ENCODE results near the gene CFAP54.
"Not testable (repeated sequence)": the region's sequence is repeated elsewhere in the genome, so short reads cannot be mapped to it uniquely, and the experiment has no call there.

The CFAP54 gene

DNA sequence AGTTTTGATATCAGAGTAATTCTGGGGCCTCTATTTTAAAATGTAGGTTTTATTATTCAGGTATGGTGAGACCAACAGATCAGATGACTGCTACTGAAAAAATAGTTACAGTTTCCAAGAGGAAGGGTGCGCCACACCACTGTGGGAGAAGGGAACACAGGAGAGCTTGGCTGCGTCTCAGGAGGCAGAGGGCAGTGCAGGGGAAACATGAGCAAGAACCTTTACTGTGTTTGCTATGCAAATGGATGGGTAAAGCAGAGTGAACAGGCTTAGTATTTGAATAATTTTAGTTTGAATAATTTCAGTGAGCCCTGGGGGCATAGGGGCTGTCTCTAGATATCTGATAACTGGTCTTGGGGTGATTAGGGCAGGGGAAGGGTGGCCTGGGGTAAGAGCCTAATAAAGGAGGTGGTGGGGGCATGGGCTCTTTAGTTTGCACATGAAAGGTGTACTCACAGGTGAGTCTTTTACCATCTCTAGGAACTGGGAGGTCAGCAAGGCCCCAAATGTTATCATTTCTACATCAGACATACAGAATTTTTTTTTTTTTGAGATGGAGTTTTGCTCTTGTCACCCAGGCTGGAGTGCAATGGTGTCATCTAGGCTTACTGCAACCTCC, 220.9 kb downstream of the CFAP54 start:
- no peaks in the 10 kb centered on the region for H3K36me3 ChIP-seq (ENCODE audit: insufficient read depth, low read length)
- H2AFZ ChIP-seq (ENCODE audit: low read depth, low read length): no peak overlapping the region
- H3K4me1 ChIP-seq (ENCODE audit: insufficient read depth, low read length): peaks cover 5% of the 10 kb centered on the region
- no peaks in the 10 kb centered on the region for H3K27me3 ChIP-seq (ENCODE audit: insufficient read depth, low read length)
- H3K4me3 ChIP-seq (ENCODE audit: low read length): no peak overlapping the region
- no peaks in the 10 kb centered on the region for H3K9me3 ChIP-seq (ENCODE audit: low read length)

DNA sequence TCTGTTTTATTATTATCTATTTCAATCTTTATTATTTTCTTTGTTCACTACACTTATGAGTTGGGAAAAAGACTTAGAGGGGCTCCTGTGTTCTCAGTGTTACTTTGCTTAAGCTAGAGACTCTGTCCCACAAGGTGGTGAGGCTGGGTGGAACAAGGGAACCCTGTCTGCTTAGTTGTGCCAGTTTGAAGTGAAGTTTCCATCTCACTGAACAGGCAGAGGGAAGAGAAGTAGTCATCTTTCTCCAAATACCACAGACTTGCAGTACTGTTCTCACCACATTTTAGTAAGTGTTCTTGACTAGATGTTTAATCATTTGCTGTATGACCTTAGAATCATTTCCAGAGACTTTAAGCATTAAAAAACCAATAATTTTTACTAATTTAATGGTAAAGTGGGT, 222.0 kb downstream of the CFAP54 start:
- Histone ChIP-seq H2AFZ (ENCODE audit: low read depth, low read length) (no peak overlapping the region), H3K27me3 (ENCODE audit: insufficient read depth, low read length) (no peaks in the 10 kb centered on the region), H3K4me1 (ENCODE audit: insufficient read depth, low read length) (no peaks in the 10 kb centered on the region), H3K4me3 (ENCODE audit: low read length) (no peak overlapping the region), H3K36me3 (ENCODE audit: insufficient read depth, low read length) (no peaks in the 10 kb centered on the region), H3K9me3 (ENCODE audit: low read length) (no peaks in the 10 kb centered on the region)

GRCh38 chr12:96714199-96714598, 224.8 kb downstream of the CFAP54 start:
- Histone ChIP-seq H3K9me3 (ENCODE audit: low read length) (no peaks in the 10 kb centered on the region), H3K4me1 (ENCODE audit: insufficient read depth, low read length) (no peaks in the 10 kb centered on the region), H2AFZ (ENCODE audit: low read depth, low read length) (no peak overlapping the region), H3K36me3 (ENCODE audit: insufficient read depth, low read length) (no peaks in the 10 kb centered on the region), H3K27me3 (ENCODE audit: insufficient read depth, low read length) (no peaks in the 10 kb centered on the region), H3K4me3 (ENCODE audit: low read length) (no peak overlapping the region)

DNA sequence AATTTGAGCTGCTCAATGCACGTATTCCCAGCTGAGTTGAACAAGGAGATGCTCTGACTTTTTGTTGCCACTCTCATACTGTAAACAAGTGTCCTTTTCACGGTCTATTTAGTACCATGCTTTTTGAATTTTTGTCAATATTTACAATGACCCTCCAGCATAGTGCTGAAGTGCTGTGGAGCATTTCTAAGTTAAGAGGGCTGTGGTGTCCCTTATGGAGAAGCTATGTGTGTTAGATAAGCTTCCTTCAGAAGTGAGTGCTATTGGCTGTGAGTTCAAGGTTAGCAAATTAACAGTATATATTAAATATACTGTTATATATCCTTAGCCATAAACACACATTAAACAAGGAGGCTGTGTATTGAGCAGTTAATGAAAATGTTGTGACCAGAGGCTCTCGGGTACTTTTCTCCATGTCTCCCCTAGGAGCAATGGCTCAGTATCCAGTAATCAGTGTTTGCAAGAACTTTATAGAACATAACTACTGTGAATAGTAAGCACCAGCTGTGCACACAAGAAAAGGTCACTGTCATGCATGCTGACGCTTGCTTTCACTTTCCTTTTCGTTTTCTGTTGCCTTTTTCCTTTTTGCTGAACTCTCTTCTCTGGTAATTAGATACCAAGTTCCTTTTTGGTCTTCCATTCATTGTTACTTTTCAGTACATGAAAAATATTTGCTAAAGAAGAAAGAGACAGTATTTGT, 230.4 kb downstream of the CFAP54 start:
- Histone ChIP-seq H3K36me3 (ENCODE audit: insufficient read depth, low read length) (no peaks in the 10 kb centered on the region), H3K4me1 (ENCODE audit: insufficient read depth, low read length) (peaks cover 6% of the 10 kb centered on the region), H2AFZ (ENCODE audit: low read depth, low read length) (no peak overlapping the region), H3K27me3 (ENCODE audit: insufficient read depth, low read length) (no peaks in the 10 kb centered on the region), H3K9me3 (ENCODE audit: low read length) (no peaks in the 10 kb centered on the region), H3K4me3 (ENCODE audit: low read length) (no peak overlapping the region)

GRCh38 chr12:96720363-96720705, 231.0 kb downstream of the CFAP54 start:
- H3K4me3 ChIP-seq (ENCODE audit: low read length): no peak overlapping the region
- H3K36me3 ChIP-seq (ENCODE audit: insufficient read depth, low read length): no peaks in the 10 kb centered on the region
- no peaks in the 10 kb centered on the region for H3K27me3 ChIP-seq (ENCODE audit: insufficient read depth, low read length)
- no peaks in the 10 kb centered on the region for H3K9me3 ChIP-seq (ENCODE audit: low read length)
- no peak overlapping the region for H2AFZ ChIP-seq (ENCODE audit: low read depth, low read length)
- peaks cover 6% of the 10 kb centered on the region for H3K4me1 ChIP-seq (ENCODE audit: insufficient read depth, low read length)

DNA sequence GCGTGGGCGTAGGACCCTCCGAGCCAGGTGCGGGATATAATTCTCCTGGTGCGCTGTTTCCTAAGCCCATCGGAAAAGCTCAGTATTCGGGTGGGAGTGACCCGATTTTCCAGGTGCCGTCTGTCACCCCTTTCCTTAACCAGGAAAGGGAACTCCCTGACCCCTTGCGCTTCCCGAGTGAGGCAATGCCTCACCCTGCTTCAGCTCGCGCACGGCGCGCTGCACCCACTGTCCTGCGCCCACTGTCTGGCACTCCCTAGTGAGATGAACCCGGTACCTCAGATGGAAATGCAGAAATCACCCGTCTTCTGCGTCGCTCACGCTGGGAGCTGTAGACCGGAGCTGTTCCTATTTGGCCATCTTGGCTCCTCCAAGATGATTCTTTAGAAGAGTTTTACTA, 240.1 kb downstream of the CFAP54 start:
- not testable (repeated sequence) for H3K36me3 ChIP-seq (ENCODE audit: insufficient read depth, low read length)

DNA sequence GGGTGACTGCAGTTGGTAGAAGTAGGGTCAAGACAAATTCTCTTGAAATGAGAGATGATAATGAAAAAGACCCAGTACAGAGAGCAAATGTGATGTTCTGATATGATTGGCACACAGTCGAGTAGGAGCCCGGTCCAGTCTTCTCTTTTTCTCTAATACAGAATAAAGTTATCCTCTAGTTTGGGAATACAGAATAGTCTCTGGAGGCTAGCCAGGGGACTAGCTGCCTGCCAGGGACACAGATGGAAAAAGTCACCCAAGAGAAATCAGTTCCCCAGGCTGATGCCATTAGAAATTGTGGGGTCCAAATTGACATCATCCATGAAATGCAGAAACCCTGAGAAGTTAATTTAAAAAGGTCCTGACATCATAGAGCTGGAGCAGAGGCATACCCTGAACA, 240.5 kb downstream of the CFAP54 start:
- H2AFZ ChIP-seq (ENCODE audit: low read depth, low read length): no peak overlapping the region
- peaks cover 3% of the 10 kb centered on the region for H3K4me1 ChIP-seq (ENCODE audit: insufficient read depth, low read length)
- no peaks in the 10 kb centered on the region for H3K27me3 ChIP-seq (ENCODE audit: insufficient read depth, low read length)
- no peak overlapping the region for H3K4me3 ChIP-seq (ENCODE audit: low read length)
- H3K36me3 ChIP-seq (ENCODE audit: insufficient read depth, low read length): no peaks in the 10 kb centered on the region
- H3K9me3 ChIP-seq (ENCODE audit: low read length): no peaks in the 10 kb centered on the region

More for the DNA sequence above, 240.1 kb downstream of the CFAP54 start:
- not testable (repeated sequence) for H3K4me1 ChIP-seq (ENCODE audit: insufficient read depth, low read length); H3K4me3 ChIP-seq (ENCODE audit: low read length); H3K9me3 ChIP-seq (ENCODE audit: low read length); H3K27me3 ChIP-seq (ENCODE audit: insufficient read depth, low read length); H2AFZ ChIP-seq (ENCODE audit: low read depth, low read length)

GRCh38 chr12:96743606-96744005, 254.2 kb downstream of the CFAP54 start:
- Histone ChIP-seq H3K4me1 (ENCODE audit: insufficient read depth, low read length) (no peaks in the 10 kb centered on the region), H3K27me3 (ENCODE audit: insufficient read depth, low read length) (no peaks in the 10 kb centered on the region), H3K36me3 (ENCODE audit: insufficient read depth, low read length) (no peaks in the 10 kb centered on the region), H2AFZ (ENCODE audit: low read depth, low read length) (no peak overlapping the region), H3K4me3 (ENCODE audit: low read length) (no peak overlapping the region), H3K9me3 (ENCODE audit: low read length) (no peaks in the 10 kb centered on the region)

DNA sequence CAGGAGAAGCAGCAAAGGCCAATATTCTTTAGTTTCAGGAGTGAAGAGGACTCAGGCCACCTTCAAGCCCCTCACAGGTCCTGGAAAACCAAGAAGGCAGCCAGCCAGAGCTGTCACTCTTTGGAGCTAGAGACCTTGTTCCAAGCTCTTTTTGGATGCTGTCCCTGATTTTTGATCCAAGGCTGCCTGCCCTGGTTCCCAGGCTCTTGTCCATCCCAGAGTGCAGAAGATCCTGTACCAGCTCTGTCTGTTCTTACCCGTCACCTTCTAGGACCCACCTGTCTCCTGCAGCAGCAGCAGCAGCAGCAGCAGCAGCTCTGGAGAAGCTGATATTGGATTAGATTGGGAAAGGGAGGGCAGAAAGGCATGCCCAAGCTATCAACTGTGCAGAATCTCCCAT, 260.6 kb downstream of the CFAP54 start:
- H3K27me3 ChIP-seq (ENCODE audit: insufficient read depth, low read length): no peaks in the 10 kb centered on the region
- no peaks in the 10 kb centered on the region for H3K9me3 ChIP-seq (ENCODE audit: low read length)
- no peaks in the 10 kb centered on the region for H3K36me3 ChIP-seq (ENCODE audit: insufficient read depth, low read length)
- no peak overlapping the region for H3K4me3 ChIP-seq (ENCODE audit: low read length)
- H2AFZ ChIP-seq (ENCODE audit: low read depth, low read length): no peak overlapping the region
- H3K4me1 ChIP-seq (ENCODE audit: insufficient read depth, low read length): no peaks in the 10 kb centered on the region

DNA sequence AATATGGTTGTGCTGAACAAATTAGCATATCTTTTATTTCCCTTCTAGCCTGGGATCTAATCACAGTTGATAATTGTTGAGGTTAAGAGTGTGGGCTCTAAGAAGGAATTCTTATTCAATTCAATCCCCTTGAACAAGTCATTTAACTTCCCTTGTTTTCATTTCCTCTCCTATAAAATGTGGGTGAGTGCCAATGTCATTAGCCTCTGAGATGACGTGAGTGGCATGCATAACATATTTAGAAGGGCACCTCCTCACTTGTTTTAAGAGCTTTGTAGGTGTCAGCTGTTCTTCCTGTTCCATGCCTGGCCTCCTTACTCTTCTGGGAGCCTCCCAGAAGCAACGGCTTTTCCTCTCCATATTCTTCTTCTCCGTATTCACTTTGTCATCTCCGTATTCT, 262.2 kb downstream of the CFAP54 start:
- Histone ChIP-seq H3K4me3 (ENCODE audit: low read length) (no peak overlapping the region), H3K4me1 (ENCODE audit: insufficient read depth, low read length) (no peaks in the 10 kb centered on the region), H2AFZ (ENCODE audit: low read depth, low read length) (no peak overlapping the region), H3K36me3 (ENCODE audit: insufficient read depth, low read length) (no peaks in the 10 kb centered on the region), H3K27me3 (ENCODE audit: insufficient read depth, low read length) (no peaks in the 10 kb centered on the region), H3K9me3 (ENCODE audit: low read length) (no peaks in the 10 kb centered on the region)

GRCh38 chr12:96752211-96752610, 262.8 kb downstream of the CFAP54 start:
- Histone ChIP-seq H2AFZ (ENCODE audit: low read depth, low read length) (no peak overlapping the region), H3K4me3 (ENCODE audit: low read length) (no peak overlapping the region), H3K9me3 (ENCODE audit: low read length) (peaks cover 2% of the 10 kb centered on the region), H3K36me3 (ENCODE audit: insufficient read depth, low read length) (no peaks in the 10 kb centered on the region), H3K27me3 (ENCODE audit: insufficient read depth, low read length) (no peaks in the 10 kb centered on the region), H3K4me1 (ENCODE audit: insufficient read depth, low read length) (no peaks in the 10 kb centered on the region)

GRCh38 chr12:96766232-96766631, 276.9 kb downstream of the CFAP54 start:
- Histone ChIP-seq H3K4me3 (ENCODE audit: low read length) (no peak overlapping the region), H2AFZ (ENCODE audit: low read depth, low read length) (no peak overlapping the region), H3K36me3 (ENCODE audit: insufficient read depth, low read length) (no peaks in the 10 kb centered on the region), H3K4me1 (ENCODE audit: insufficient read depth, low read length) (no peaks in the 10 kb centered on the region), H3K9me3 (ENCODE audit: low read length) (no peaks in the 10 kb centered on the region), H3K27me3 (ENCODE audit: insufficient read depth, low read length) (no peaks in the 10 kb centered on the region)

GRCh38 chr12:96769400-96769799, 280.0 kb downstream of the CFAP54 start:
- Histone ChIP-seq H3K9me3 (ENCODE audit: low read length) (no peaks in the 10 kb centered on the region), H3K36me3 (ENCODE audit: insufficient read depth, low read length) (no peaks in the 10 kb centered on the region), H3K4me1 (ENCODE audit: insufficient read depth, low read length) (no peaks in the 10 kb centered on the region), H3K4me3 (ENCODE audit: low read length) (no peak overlapping the region), H2AFZ (ENCODE audit: low read depth, low read length) (no peak overlapping the region), H3K27me3 (ENCODE audit: insufficient read depth, low read length) (no peaks in the 10 kb centered on the region)
